ENCODE data around the gene CDC42SE1. TPM values are rescaled to one million over a fixed set of nuclear protein-coding genes. Genes with fewer than 3 reads are reported as not detected.

The CDC42SE1 gene
- total and polyA plus RNA-seq, 9 of the 15 experiments (the other 6 are each of a cell fraction or from before 2014, with no cell fraction given): 78.1 to 189 (median 114) TPM

DNA sequence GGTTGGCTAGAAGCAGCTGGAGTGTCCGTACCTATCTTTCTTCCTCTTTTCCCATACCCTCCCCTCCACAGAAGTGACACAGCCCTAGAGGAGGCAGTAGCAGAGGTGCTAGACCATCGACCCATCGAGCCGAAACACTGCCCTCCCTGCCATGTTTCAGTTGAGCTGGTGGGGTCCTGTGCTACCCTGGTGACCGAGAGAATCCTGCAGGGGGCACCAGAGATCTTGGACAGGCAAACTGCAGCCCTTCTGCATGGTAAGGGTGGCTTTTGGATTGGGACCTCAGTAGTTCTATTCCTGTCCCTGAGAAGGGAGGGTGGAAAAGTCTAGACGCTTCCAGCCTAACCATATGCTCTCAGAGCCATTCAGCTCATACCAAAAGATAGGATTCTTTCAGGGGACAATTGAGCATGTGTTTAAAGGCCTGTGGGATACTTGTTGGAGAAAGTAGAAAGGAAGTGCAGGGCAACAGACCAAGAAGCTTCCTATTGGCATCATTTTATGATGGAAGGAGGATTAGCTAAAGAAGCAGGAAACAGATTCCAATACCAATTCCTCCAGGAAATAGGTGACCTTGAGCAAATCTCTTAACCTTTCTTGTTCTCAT is 34.8 kb downstream of the CDC42SE1 start (continued):
- TF ChIP-seq, protein P1, sequence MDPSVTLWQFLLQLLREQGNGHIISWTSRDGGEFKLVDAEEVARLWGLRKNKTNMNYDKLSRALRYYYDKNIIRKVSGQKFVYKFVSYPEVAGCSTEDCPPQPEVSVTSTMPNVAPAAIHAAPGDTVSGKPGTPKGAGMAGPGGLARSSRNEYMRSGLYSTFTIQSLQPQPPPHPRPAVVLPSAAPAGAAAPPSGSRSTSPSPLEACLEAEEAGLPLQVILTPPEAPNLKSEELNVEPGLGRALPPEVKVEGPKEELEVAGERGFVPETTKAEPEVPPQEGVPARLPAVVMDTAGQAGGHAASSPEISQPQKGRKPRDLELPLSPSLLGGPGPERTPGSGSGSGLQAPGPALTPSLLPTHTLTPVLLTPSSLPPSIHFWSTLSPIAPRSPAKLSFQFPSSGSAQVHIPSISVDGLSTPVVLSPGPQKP (CRISPR knock-in tag; IDR thresholded peaks at IDR 0.05): no peak
- TF ChIP-seq ZNF707 (CRISPR knock-in tag; conservative IDR thresholded peaks at IDR 0.05) (no peak), ZBED1 (IDR thresholded peaks at IDR 0.05) (no peak), MXI1 (IDR thresholded peaks at IDR 0.05; ENCODE audit: low read depth, low read length) (no peak), MNT (conservative IDR thresholded peaks at IDR 0.05) (0 out of 4 replicates have a peak, but pooled peaks of 1 of the 2 experiments have one; percentile 23), CBFB (CRISPR knock-in tag; IDR thresholded peaks at IDR 0.05) (no peak), TCF7 (IDR thresholded peaks at IDR 0.05; ENCODE audit: borderline replicate concordance) (no peak), ZNF785 (CRISPR knock-in tag; IDR thresholded peaks at IDR 0.05) (no peak), RNF2 (IDR thresholded peaks at IDR 0.05) (no peak), CHD2 (IDR thresholded peaks at IDR 0.05; ENCODE audit: low read depth, low read length) (no peak)
- TF ChIP-seq, protein P2, sequence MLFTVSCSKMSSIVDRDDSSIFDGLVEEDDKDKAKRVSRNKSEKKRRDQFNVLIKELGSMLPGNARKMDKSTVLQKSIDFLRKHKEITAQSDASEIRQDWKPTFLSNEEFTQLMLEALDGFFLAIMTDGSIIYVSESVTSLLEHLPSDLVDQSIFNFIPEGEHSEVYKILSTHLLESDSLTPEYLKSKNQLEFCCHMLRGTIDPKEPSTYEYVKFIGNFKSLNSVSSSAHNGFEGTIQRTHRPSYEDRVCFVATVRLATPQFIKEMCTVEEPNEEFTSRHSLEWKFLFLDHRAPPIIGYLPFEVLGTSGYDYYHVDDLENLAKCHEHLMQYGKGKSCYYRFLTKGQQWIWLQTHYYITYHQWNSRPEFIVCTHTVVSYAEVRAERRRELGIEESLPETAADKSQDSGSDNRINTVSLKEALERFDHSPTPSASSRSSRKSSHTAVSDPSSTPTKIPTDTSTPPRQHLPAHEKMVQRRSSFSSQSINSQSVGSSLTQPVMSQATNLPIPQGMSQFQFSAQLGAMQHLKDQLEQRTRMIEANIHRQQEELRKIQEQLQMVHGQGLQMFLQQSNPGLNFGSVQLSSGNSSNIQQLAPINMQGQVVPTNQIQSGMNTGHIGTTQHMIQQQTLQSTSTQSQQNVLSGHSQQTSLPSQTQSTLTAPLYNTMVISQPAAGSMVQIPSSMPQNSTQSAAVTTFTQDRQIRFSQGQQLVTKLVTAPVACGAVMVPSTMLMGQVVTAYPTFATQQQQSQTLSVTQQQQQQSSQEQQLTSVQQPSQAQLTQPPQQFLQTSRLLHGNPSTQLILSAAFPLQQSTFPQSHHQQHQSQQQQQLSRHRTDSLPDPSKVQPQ (CRISPR knock-in tag; IDR thresholded peaks at IDR 0.05; ENCODE audit: borderline replicate concordance): no peak
- TF ChIP-seq, protein P3, sequence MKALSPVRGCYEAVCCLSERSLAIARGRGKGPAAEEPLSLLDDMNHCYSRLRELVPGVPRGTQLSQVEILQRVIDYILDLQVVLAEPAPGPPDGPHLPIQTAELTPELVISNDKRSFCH (CRISPR knock-in tag; IDR thresholded peaks at IDR 0.05): no peak
- TF ChIP-seq, protein P3 (tag; IDR thresholded peaks at IDR 0.05): no peak
- TF ChIP-seq, protein P4, sequence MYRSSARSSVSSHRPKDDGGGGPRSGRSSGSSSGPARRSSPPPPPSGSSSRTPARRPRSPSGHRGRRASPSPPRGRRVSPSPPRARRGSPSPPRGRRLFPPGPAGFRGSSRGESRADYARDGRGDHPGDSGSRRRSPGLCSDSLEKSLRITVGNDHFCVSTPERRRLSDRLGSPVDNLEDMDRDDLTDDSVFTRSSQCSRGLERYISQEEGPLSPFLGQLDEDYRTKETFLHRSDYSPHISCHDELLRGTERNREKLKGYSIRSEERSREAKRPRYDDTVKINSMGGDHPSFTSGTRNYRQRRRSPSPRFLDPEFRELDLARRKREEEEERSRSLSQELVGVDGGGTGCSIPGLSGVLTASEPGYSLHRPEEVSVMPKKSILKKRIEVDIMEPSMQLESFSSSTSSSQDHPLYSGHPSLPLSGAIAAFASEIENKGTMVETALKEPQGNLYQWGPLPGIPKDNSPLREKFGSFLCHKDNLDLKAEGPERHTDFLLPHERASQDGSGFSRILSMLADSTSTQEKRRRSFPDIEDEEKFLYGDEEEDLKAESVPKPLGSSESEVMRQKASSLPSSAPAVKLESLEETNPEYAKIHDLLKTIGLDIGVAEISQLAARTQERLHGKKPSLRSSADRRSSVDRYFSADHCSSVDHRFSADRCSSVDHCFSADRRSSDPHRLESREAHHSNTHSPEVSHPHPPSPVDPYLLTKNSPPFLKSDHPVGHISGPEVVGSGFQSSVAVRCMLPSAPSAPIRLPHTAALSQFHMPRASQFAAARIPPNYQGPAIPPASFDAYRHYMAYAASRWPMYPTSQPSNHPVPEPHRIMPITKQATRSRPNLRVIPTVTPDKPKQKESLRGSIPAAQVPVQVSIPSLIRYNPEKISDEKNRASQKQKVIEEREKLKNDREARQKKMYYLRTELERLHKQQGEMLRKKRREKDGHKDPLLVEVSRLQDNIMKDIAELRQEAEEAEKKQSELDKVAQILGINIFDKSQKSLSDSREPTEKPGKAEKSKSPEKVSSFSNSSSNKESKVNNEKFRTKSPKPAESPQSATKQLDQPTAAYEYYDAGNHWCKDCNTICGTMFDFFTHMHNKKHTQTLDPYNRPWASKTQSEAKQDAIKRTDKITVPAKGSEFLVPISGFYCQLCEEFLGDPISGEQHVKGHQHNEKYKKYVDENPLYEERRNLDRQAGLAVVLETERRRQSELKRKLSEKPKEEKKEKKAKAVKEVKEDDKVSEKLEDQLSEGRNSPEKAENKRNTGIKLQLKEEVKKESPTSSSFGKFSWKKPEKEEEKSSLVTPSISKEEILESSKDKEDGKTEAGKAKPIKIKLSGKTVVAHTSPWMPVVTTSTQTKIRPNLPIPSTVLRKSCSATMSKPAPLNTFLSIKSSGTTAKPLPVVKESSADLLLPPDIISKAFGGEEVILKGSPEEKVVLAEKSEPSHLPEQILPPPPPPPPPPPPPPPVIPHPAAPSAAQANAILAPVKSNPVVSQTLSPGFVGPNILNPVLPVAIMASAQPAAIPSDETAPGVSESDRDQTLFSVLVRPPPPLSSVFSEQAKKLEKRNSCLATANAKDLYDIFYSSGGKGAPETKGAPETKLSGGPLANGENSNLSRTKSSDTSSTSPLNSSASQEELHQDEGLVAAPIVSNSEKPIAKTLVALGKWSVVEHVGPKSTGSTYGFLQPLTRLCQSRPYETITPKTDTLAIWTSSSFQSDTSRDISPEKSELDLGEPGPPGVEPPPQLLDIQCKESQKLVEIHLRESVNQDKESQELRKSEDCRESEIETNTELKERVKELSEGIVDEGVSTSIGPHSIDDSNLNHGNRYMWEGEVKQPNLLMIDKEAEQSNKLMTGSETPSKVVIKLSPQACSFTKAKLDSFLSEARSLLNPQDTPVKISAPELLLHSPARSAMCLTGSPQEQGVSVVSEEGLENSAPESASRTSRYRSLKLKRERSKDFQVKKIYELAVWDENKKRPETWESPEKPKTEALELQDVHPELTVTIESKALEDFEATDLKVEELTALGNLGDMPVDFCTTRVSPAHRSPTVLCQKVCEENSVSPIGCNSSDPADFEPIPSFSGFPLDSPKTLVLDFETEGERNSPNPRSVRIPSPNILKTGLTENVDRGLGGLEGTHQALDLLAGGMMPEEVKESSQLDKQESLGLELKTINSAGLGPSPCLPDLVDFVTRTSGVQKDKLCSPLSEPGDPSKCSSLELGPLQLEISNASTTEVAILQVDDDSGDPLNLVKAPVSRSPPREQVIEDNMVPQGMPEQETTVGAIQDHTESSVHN (IDR thresholded peaks at IDR 0.05; ENCODE audit: borderline replicate concordance in 1 of 2, low read depth in 1 of 2): no peak

Measured in K562 (cell line).